Measurements from ENCODE around the gene ARMC3.

Gene ARMC3

GRCh38 chr10:23081221-23081750 lies 153.4 kb downstream of the ARMC3 start:
- Histone ChIP-seq H3K9ac (no peak overlapping the region), H3K4me3 (ENCODE audit: low read depth, low read length) (no peak overlapping the region), H3K4me1 (no peaks in the 10 kb centered on the region), H2AFZ (peak overlapping the region; percentile 30), H3K4me2 (ENCODE audit: low read length) (no peak overlapping the region), H3K27ac (no peak overlapping the region), H3K27me3 (ENCODE audit: control insufficient read depth, insufficient read depth, low read length) (no peaks in the 10 kb centered on the region), H3K79me2 (no peaks in the 10 kb centered on the region), H3K9me3 (ENCODE audit: control insufficient read depth, low read length) (no peaks in the 10 kb centered on the region), H3K36me3 (ENCODE audit: control insufficient read depth, insufficient read depth, low read length) (no peaks in the 10 kb centered on the region)
- no peak for TF ChIP-seq CTCF (IDR thresholded peaks at IDR 0.05)

- Histone ChIP-seq H3K27me3 (ENCODE audit: control insufficient read depth, insufficient read depth, low read length) (no peaks in the 10 kb centered on the region), H3K27ac (no peak overlapping the region)
- TF ChIP-seq CTCF (IDR thresholded peaks at IDR 0.05) = no peak
Measured at GRCh38 chr10:23081891-23082290, 154.0 kb downstream of the ARMC3 start.

More at GRCh38 chr10:23081891-23082290, 154.0 kb downstream of the ARMC3 start:
- Histone ChIP-seq H3K9me3 (ENCODE audit: control insufficient read depth, low read length) (no peaks in the 10 kb centered on the region), H3K9ac (no peak overlapping the region), H2AFZ (no peak overlapping the region), H3K4me3 (ENCODE audit: low read depth, low read length) (no peak overlapping the region), H3K4me2 (ENCODE audit: low read length) (no peak overlapping the region), H3K79me2 (no peaks in the 10 kb centered on the region), H3K4me1 (no peaks in the 10 kb centered on the region), H3K36me3 (ENCODE audit: control insufficient read depth, insufficient read depth, low read length) (no peaks in the 10 kb centered on the region)

All from parathyroid adenoma (tissue), 2 donors.